Activated CD8-positive, alpha-beta memory T cell treated with anti-CD3 and anti-CD28 coated beads, Interleukin-2, amount 50 U/mL, for 24 hours (primary cell): ENCODE results near the gene PHPT1.
"Not testable (repeated sequence)": the region's sequence is repeated elsewhere in the genome, so short reads cannot be mapped to it uniquely, and the experiment has no call there.

Experiments used
- DNase-seq: peaks from one replicate; pipeline ENCODE4 v3.0.0-alpha.2; 2020; ENCODE audit errors: extremely low read depth

The PHPT1 gene

DNA sequence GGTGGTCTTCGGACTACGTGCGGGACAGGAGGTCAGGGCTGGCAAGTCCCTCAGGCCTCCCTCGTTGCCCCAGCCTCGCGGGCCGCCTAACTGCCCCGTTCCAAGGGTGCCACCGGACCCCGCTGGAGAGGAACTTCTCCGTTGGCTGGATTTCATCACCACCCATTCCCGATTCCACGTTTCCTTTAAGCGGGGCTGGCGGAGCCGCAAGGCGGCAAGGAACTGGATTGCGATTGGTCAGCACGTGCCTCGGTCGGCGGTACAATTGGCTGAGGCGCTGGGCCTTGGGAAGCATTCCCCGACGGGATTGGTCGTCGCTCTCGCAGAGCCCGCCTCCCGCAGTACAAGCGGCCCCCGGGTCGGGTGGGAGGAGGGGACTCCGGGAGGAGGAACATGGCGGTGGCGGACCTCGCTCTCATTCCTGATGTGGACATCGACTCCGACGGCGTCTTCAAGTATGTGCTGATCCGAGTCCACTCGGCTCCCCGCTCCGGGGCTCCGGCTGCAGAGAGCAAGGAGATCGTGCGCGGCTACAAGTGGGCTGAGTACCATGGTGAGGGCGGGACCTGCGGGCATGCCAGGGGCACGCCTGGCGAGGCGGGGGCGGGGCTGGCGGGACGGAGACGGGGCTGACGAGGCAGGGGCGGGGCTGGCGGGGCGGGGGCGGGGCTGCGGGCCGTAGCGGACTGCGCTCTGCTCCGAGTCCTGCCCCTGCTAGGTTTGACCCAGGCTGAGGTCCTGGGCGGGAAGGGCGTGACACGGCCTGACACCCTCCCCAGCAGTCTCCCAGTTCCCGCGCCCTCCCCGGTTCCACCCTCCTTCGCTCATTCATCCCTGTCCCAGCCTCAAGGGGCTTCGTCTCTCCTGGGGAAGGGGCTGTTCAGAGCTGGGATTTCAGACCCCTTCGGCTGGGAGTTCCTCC lies at the start of gene PHPT1:
PHPT1 (plus strand) TSS at position 372 of the 922 bp plus-strand sequence; CDS start at position 394, 22 bp downstream.
- peak; percentile 86 for DNase-seq

DNA sequence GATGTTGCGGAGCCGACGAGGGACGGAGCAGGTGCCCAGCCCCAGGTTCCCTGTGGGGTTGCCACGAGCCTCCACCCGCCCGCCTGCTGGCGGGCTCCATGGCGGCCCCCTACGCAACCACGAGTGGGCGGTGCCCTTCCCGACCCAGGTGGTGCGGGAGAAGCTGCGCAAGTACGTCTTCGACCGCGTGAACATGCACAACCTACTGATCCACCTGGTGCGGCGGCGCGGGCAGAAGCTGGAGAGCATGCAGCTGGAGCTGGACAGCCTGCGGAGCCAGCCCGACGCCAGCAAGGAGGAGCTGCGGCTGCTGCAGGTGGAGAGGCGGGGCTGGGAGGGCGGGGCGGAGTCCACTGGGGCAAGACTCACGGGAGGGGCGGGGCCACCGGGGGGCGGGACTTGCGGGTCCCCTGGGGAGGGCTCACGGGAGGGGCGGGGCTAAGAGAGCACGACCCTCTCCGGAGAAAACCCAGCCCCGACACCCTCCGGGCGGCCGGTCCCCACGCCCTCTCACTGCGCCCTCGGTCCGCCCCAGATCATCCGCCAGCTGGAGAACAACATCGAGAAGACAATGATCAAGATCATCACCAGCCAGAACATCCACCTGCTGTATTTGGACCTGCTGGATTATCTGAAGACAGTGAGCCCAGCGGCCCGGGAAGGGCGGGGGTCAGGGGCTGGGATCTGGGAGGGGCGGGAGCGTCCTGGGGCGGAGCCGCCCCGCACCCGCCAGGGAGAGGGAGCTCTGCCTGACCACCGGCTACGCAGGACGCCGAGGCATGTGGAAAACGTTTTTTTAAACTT lies 49.2 kb upstream of the PHPT1 start:
- peak; percentile 66 for DNase-seq

DNA sequence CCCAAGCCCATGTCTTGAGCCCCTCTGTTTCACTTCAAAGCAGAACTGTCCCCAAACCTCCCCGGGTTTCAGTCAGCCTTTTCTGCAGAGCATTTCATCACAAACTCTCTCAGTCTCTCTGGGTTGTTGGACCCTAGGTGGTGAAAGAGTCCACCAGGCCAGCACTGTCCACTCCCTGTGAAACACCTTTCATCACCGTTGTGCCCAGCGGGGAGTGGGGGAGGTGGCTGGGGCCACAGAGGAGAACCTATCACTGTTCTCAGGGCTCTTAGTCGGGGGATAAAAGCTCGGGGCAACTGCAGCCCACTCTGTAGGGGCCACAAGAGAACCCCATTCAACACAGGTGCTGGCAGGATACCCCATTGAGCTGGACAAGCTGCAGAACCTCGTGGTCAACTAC lies 46.9 kb upstream of the PHPT1 start:
- no peak for DNase-seq

DNA sequence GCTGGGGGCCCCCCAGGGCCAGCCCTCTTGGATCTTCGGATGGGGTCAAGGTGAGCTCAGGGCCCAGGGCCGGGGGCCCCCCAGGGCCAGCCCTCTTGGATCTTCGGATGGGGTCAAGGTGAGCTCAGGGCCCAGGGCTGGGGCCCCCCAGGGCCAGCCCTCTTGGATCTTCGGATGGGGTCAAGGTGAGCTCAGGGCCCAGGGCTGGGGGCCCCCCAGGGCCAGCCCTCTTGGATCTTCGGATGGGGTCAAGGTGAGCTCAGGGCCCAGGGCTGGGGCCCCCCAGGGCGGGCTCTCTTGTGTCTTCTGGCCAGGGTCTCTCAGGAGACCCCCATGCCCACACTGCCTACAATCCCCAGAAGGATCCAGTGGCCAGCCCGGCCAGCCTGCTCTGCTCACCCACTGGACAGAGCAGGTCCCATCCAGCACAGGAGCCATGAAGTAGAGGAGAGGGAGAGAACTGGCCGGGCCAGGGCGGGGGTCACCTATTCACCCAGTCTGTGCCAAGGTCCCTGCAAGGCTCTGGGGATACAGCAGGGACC lies 46.1 kb upstream of the PHPT1 start:
- DNase-seq: not testable (repeated sequence)

DNA sequence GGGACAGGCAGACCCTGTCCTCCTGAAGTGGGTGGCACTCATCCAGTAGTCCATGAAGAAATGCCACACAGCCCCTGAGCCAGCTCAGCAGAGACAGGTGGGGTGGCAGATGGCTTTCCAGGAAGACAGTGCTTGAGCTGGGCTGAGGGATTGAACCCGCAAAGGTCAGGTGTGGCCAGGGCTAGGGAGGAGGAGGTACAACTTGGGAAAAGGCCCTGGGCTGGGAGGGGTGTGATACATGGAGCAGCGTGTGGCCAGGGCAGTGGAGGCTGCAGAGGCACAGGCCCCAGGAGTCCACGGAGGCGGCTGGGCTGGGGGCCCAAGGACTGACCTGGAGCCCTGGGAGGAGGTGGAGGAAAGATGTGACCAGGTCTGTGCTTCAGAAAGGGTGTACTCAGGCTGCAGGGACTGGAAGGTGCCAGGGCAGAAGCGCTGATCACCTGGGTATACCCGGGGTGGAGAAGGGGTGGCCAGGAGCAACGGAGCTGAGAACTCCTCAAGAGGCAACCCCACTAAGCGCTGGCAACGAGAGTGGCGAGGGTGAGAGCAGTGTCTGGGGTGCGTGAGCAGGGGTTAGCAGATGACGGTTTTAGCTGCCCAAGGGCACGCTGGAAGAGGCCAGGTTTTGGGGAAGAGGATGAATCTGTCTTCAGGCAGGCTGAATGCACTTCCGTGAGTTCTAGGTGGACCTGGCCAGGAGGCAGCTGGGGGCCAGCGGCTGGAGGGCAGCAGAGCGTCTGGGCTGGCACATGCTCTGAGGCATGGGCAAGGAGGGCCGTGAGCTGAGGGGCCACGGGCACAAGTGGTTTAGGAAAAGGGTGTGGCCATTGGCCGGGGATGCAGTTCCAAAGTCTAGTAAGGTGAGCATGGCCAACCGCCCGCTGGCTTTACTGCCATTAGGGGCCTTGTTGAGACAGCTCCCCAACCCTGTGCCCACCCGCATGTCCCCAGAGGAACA lies 45.4 kb upstream of the PHPT1 start:
- no peak for DNase-seq

DNA sequence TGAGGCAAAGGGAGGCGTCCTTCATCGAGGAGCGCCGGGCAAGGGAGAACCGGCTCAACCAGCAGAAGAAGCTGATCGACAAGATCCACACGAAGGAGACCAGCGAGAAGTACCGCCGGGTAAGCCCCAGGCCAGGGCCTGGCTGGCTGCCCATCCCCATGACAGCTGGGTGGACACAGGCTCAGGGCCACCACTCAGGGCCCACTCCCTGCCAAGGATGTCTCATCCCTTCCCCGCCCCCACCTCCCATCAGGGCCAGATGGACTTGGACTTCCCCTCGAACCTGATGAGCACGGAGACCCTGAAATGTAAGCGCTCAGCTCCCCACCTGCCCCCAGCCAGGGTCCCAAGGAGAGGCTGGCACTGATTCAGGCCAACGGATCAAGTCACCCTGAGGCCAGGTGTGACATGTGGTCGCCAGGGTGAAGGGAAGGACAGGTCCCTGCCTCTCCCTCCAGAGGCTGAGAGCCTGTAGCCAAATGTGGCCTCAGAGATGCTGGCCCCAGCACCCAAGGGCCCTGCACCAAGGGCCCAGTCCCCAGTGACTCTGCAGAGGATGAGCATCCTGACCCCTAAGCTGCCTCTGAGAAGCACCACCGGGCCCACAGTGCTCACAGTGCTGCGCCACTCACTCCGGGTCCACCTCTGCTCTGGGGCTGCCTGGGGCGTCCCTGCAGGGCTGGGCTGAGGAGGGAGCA lies 44.6 kb upstream of the PHPT1 start:
- no peak for DNase-seq

DNA sequence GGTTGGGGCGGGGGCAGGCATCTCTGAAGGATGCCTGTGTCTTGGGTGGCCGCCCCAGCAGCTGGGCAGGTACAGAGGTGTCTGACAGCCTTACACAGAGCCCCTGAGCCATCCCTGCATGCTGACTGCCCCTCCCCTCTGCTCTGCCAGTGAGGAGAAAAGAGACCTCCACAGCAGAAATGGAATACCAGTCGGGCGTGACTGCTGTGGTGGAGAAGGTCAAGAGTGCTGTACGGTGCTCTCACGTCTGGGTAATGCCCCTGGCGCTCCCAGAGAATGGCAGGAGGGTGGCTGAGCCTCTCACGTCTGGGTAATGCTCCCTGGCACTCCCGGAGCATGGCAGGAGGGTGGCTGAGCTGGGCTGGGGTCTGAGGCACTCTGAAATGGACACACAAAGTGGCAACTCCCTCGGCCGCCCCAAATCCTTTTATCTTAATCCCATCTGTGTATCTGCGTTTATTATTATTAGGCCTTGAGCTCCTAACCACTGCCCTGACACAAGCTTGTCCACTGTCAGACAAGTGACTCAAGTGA lies 43.9 kb upstream of the PHPT1 start:
- DNase-seq: no peak

DNA sequence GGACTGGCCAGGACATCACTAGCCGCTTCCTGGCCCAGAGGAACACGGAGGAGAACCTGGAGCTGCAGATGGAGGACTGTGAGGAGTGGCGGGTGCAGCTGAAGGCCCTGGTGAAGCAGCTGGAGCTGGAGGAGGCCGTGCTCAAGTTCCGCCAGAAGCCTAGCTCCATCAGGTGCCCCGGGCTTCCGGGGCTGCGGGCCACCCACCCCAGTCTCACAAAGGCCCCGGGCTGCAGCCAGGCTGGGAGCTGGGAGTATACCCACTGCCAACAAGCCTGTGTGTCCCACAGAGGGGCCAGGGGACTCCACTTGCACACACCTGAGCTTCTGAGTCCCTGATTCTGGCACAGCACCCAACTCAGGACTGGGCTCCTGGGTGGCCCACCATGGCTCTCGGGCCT lies 43.1 kb upstream of the PHPT1 start:
- no peak for DNase-seq

DNA sequence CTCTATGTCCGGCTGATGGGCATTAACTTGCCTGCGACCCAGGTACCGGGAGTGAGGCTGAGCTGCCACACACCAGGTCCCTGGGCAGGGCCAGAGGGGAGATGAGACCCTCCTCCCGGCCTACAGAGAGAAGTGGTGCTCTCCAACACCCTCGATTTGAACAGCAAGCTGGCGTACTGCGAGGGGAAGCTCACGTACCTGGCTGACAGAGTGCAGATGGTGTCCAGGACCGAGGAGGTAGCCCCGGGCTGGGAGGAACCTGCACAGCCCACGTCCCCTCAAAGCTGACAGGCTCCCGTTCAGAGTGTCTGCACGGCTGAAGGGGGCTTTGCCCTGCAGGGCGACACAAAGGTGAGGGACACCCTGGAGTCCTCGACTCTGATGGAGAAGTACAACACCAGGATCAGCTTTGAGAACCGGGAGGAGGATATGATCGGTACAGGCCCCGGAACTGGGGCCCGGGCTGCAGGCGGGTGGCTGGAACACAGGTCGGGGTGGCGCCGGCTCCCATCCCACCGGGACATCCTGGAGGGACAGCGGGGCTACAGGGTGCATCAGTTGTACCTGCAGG lies 42.5 kb upstream of the PHPT1 start:
- no peak for DNase-seq

DNA sequence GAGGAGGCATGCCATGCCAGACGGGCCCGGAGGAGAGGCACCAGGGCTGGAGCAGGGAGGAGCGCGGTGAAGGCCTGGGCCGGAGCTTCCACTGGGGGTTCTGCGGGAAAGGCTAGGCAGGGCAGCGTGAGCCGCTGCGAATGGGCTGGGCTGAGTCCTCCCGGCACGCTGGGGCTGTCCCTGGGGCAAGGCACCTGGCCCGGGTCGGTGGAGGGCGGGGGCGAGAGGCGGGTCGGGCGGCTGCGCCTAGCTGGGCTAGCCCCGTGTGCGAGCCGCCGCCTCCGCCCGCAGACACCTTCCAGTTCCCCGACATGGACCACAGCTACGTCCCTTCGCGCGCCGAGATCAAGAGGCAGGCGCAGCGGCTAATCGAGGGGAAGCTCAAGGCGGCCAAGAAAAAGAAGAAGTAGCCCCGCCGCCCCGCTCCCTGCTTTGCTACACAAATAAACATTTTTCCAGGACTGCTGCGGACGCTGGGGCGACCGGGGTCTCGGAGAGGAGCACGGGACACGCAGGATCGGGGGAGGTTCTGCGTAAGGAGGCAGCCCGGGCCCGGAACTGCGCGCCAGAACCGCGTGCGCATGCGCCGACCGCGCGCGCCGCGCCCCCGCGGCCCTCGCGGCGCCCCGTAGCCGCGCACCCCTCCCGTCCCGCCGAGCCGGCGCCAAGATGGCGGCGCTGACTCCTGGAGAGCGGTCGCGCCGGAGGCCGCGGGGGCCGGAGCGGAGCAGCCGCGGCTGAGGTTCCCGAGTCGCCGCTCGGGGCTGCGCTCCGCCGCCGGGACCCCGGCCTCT lies 41.7 kb upstream of the PHPT1 start, which contains the start of gene RABL6:
RABL6 (plus strand) TSS at position 668 of the 794 bp plus-strand sequence. CDS start 249 bp downstream, outside the sequence.
- DNase-seq: no peak

DNA sequence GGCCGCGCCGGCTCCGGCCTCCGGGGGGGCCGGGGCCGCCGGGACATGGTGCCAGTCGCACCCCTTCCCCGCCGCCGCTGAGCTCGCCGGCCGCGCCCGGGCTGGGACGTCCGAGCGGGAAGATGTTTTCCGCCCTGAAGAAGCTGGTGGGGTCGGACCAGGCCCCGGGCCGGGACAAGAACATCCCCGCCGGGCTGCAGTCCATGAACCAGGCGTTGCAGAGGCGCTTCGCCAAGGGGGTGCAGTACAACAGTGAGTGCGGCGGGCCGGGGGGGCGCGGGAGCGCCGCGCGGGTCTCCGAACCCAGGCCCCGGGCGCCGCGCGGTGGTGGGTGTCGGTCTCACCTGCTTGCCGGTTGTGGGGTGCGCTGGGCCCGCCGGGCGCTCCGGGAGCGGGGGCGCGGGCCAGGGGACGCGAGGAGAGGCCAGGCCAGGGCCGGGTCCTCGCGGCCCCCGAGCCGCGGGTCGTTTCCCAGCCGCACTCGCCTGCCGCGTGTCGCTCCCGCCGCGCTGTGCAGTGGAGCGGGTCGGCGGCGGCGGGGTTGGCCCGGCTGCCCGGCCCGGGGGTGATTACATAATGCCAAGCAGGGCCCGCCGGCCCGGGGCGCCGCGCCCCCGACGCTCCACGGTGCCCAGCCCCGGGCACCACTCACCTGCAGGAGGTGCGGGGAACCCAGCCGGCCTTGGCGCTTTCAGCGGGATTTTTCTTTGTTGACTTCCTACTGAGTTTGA lies 41.0 kb upstream of the PHPT1 start:
- DNase-seq: no peak

DNA sequence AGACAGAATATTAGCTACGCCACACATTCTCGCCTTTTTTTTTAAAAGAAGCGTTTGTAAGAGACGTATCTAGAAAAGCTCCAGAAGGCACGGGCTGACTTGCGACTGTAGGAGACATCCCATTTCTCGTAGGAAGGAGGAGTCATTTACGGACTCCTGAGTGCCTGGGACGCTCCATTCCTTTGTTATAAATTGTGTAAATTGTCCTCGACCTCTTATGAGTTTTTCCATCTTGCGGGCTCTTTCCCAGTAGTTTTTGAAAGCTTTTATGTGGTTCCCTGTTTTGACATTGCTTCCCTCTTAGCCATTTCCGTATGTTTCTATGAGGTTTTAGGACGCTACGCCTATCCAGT lies 40.4 kb upstream of the PHPT1 start:
- DNase-seq: no peak

DNA sequence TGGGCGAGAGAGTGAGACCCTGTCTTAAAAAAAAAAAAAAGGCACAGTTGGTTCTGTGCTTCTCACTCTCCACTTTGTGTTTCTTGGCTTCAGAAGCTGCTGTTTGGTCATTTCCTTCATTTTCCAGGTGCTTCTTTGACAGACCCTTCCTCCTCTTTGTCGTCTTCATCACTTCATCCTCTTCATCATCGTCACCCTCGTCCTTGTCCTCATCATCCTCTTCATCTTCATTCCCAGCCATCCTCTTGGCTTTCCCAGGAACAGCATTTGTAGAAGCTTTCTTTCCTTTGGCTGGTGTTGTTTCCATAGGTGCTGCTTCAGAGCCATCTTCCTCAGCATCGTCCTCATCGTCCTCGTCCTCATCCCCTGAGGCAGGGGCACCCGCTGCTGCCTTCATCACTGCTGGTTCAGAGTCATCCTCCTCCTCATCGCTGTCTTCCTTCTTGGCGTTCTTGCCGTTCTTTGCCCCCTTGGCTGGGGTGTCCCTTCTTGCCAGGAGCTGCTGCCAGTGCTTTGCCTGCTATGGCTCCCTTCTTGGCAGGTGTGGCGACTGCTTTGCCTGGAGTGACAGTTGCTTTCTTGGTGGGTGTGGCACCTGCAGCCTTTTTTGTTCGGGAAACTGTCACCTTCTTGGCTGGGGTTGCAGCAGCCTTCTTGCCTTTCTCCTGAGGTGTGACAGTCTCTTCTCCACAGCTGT lies 34.3 kb upstream of the PHPT1 start:
- DNase-seq: no peak

DNA sequence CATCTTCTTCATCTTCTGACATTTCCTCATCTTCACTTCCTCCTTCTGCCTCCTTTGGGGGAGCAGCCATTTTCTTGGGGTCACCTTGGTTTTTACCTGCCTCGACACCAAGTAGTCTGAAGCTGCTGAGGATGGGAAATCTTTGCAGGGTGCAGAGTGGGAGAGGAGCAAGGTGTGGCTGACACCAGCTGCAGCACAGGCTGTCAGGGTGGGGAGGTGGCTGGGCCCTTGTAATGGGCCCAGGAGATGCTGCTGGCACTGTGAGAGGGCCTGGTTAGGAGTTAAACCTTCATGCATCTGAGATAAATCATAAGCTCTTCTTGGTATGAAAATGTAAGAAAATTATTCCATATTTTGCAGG lies 33.8 kb upstream of the PHPT1 start:
- DNase-seq: no peak

DNA sequence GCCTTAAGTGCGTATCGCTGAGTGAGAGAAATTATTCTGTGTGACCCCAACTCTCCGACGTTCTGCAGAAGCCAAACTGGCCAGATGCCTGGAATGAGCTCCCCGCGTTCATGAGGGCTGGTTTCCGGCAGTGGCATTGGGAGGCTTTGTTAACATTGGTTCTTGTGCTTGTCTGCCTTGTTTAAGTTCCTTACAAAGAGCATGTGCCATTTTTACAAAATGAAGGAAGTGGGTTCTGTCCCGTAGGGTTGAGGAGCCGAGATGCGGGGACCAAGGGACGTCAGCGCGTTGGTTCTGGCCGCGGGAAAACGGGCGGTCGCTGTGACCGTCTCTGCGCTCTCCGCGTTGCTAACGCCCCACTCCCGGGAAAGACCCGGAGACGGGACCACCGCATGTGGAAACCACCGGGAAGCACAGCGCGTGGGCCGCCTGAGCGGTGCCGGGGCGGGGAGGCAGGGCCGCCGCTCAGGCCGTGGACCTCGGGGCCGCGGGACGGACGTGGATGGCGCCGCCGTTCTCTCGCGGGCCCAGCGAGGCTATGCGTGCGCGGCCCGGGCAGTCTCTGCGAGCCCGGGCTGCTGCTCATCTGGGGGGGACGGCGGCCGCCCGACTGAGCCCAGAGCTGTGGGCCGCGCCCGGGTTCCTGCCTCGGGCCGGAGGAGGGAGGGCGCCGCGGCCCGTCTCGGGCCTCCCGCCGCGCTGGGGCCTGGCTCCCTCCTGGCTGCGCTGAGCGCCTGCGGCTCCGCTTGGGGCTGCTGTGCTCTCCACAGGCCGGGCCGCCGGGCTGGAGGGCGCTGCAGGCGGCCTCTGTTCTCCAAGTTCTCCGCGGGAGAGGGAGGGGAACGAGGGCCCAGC lies 28.0 kb upstream of the PHPT1 start:
- no peak for DNase-seq

DNA sequence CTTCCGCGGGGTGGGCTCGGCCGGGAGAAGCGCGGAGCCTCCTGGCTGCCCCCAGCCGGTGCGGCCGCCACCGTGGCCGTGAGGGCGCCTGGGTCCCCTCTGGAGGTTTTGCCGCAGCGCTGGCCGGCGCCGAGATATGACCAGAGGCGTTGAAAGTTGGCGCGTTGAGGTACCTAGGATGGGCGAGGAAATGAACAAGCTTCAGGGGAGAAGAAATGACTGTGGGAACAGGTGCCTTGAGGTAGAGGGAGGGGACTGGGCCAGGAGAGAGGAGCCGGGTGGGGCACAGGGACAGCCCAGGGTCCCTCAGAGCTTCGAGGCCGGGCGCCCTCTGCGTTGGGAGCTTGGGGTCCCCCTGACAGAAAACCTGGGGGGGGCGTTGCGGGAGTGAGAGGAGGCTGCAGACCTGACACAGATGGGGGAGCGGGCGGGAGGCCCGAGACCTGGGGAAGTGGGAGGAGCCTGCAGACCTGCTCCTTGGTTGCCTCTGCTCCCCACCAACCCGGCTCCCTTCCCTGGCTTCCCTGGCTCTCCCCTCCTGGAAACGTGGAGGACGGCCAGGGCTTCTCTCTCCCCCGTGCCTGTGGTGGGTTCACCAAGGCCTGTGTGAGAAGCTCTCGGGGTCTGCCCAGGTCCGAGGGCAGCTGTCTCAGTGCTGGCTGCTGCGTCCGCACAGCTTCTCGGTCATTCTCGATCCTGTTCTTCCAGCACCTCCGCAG lies 27.2 kb upstream of the PHPT1 start:
- DNase-seq: no peak
